ENCODE data around the gene ATF6. TPM values are rescaled to one million over a fixed set of nuclear protein-coding genes. Genes with fewer than 3 reads are reported as not detected.

The ATF6 gene
- total RNA-seq, 1 experiment from 2014 or later, result 20.9 TPM

DNA sequence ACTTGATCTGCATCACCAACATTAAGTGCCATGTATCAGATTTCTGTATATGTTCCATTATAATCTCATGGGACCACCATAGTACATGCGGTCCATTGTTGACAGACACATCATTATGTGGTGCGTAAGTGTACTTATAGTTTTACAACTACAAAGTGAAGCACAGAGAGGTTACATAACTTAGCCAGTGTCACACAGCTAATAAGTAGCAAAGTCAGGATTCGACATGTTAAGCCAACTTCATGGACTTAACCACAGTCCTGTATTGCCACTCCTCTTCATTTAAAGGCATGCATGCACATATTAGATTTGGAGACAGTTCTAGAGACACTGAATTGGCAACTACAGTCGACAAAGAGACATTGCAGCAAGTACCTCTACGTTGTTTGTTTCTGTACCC, 120.5 kb downstream of the ATF6 start:
- no peaks in the 10 kb centered on the region for H3K79me2 ChIP-seq (ENCODE audit: insufficient read depth, low read length)
- no peak overlapping the region for H3K27ac ChIP-seq (ENCODE audit: low read depth, low read length)
- ChIA-PET RAD21 (ENCODE audit: low non-redundant PET in 1 of 2, low total read pairs in 2 of 2, uncharacterized antibody in 2 of 2, unreplicated experiment in 2 of 2) (no interaction called here), CTCF (no interaction called here), POLR2A (no interaction called here)
- no peaks in the 10 kb centered on the region for H3K9me2 ChIP-seq (ENCODE audit: insufficient read depth)
- BruUV-seq (replicated peaks), result no TSS peak
- H3K4me3 ChIP-seq (replicated peaks in 1 of 2; ENCODE audit: low read depth in 1 of 2, low read length in 2 of 2), result no peak overlapping the region
- no peaks in the 10 kb centered on the region for H4K20me1 ChIP-seq (ENCODE audit: insufficient read depth)
- no peaks in the 10 kb centered on the region for H3K9me3 ChIP-seq (ENCODE audit: control insufficient read depth in 1 of 2, insufficient read depth in 1 of 2, low read depth in 1 of 2, low read length in 2 of 2)
- H3K9ac ChIP-seq (ENCODE audit: low read length), result no peak overlapping the region
- no peak for DNase-seq (ENCODE audit: low read depth, low spot score)
- no peaks in the 10 kb centered on the region for H3K36me3 ChIP-seq (ENCODE audit: control insufficient read depth in 1 of 2, insufficient read depth in 2 of 2, low read length in 2 of 2)
- no peak overlapping the region for H2AFZ ChIP-seq (ENCODE audit: low read depth, low read length, poor library complexity, severe bottlenecking)
- no peak for ATAC-seq
- no peaks in the 10 kb centered on the region for H3K27me3 ChIP-seq (ENCODE audit: insufficient read depth, low read length)
- no peak for TF ChIP-seq ZNF274 (IDR thresholded peaks at IDR 0.05; ENCODE audit: low read depth, low read length)
- no peak for TF ChIP-seq ZFX (IDR thresholded peaks at IDR 0.05)
- no peak for TF ChIP-seq RAD21 (IDR thresholded peaks at IDR 0.05; ENCODE audit: low read depth)
- H3K4me2 ChIP-seq (ENCODE audit: low read length), result no peak overlapping the region
- intact Hi-C loops (cut with micrococcal nuclease), result no loop called here
- peaks cover 9 to 14% of the 10 kb centered on the region in 2 experiments for H3K4me1 ChIP-seq (ENCODE audit: control insufficient read depth in 1 of 2, insufficient read depth in 2 of 2, low read length in 2 of 2)

GRCh38 chr1:161887730-161888287, 121.7 kb downstream of the ATF6 start:
- Histone ChIP-seq H2AFZ (ENCODE audit: low read depth, low read length, poor library complexity, severe bottlenecking) (no peak overlapping the region), H3K4me1 (ENCODE audit: control insufficient read depth in 1 of 2, insufficient read depth in 2 of 2, low read length in 2 of 2) (peaks cover 9 to 14% of the 10 kb centered on the region in 2 experiments), H3K27me3 (ENCODE audit: insufficient read depth, low read length) (no peaks in the 10 kb centered on the region), H3K9ac (ENCODE audit: low read length) (no peak overlapping the region), H3K4me3 (replicated peaks in 1 of 2; ENCODE audit: low read depth in 1 of 2, low read length in 2 of 2) (no peak overlapping the region), H3K4me2 (ENCODE audit: low read length) (no peak overlapping the region), H3K9me2 (ENCODE audit: insufficient read depth) (no peaks in the 10 kb centered on the region), H4K20me1 (ENCODE audit: insufficient read depth) (no peaks in the 10 kb centered on the region), H3K27ac (ENCODE audit: low read depth, low read length) (no peak overlapping the region), H3K79me2 (ENCODE audit: insufficient read depth, low read length) (no peaks in the 10 kb centered on the region), H3K36me3 (ENCODE audit: control insufficient read depth in 1 of 2, insufficient read depth in 2 of 2, low read length in 2 of 2) (no peaks in the 10 kb centered on the region), H3K9me3 (ENCODE audit: control insufficient read depth in 1 of 2, insufficient read depth in 1 of 2, low read depth in 1 of 2, low read length in 2 of 2) (no peaks in the 10 kb centered on the region)
- ChIA-PET RAD21 (ENCODE audit: low non-redundant PET in 1 of 2, low total read pairs in 2 of 2, uncharacterized antibody in 2 of 2, unreplicated experiment in 2 of 2) (no interaction called here), CTCF (no interaction called here), POLR2A (no interaction called here)
- DNase-seq (ENCODE audit: low read depth, low spot score) (no peak), ATAC-seq (no peak)
- TF ChIP-seq EZH2 (IDR thresholded peaks at IDR 0.05) (no peak), ZBTB33 (IDR thresholded peaks at IDR 0.05; ENCODE audit: extremely low read depth, insufficient replicate concordance, low read length) (no peak), POLR2A (IDR thresholded peaks at IDR 0.05; ENCODE audit: borderline replicate concordance, extremely low read depth, insufficient read depth, insufficient read length) (no peak), ATF3 (IDR thresholded peaks at IDR 0.05) (no peak), RAD21 (IDR thresholded peaks at IDR 0.05; ENCODE audit: low read depth) (no peak), EZH2phosphoT487 (IDR thresholded peaks at IDR 0.05; ENCODE audit: borderline replicate concordance) (no peak), TCF7L2 (IDR thresholded peaks at IDR 0.05; ENCODE audit: borderline replicate concordance, extremely low read depth, insufficient read depth, insufficient read length) (no peak), MAX (IDR thresholded peaks at IDR 0.05) (no peak), ELF1 (IDR thresholded peaks at IDR 0.05; ENCODE audit: borderline replicate concordance, low read depth) (no peak), CBX3 (IDR thresholded peaks at IDR 0.05; ENCODE audit: low read depth) (no peak), SP1 (IDR thresholded peaks at IDR 0.05; ENCODE audit: low read depth) (no peak), SIN3A (IDR thresholded peaks at IDR 0.05; ENCODE audit: low read depth) (no peak)
- no TSS peak for BruUV-seq (replicated peaks)
- intact Hi-C loops (cut with micrococcal nuclease), result no loop called here

Measured in HCT116 (cell line).